Measurements from ENCODE around the gene RASL12. TPM values are rescaled to one million over a fixed set of nuclear protein-coding genes. Genes with fewer than 3 reads are reported as not detected.

The RASL12 gene
- polyA plus RNA-seq, 2 of the 4 experiments (the other 2 are of a cell fraction): 0.08 to 0.34 TPM

DNA sequence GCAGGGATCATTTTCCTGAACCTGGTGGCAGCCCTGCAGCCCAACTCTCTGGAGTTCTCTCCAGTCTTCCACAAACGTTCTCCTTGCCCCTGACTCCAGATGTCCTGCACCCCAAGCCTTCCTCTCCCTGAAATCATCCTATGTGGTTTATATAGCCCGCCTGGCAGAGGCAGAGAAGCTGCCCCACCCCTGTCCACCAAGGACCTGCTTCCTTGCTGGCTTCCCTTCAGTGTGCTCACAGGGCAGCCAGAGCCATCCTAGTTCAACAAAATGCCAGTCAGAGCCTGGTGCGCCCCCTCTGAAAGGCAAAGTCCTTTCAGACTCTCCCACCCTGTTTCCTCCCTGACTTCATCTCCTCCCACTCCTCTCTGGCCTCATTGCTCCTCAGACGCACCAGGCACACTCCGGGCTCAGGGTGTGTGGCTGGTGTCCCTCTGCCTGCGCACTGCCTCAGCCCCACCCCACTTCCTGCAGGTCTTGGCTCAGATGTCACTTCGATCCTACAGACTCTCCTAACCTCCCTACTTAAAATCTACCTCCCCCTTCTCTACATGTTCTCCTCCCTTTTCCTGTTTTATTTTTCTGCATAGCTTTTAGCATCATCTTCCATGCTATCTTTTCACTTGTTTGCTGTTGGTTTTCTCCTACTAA is 14.6 kb upstream of the RASL12 start:
- TF ChIP-seq MAX (IDR thresholded peaks at IDR 0.05) (no peak), HOXB5 (CRISPR knock-in tag; IDR thresholded peaks at IDR 0.05) (no peak), MAFK (IDR thresholded peaks at IDR 0.05; ENCODE audit: partially characterized antibody) (no peak), RARB (CRISPR knock-in tag; IDR thresholded peaks at IDR 0.05) (no peak), MAZ (IDR thresholded peaks at IDR 0.05; ENCODE audit: borderline replicate concordance, low read depth, low read length) (no peak)
- Histone ChIP-seq H3K4me1 (peaks cover 7% of the 10 kb centered on the region; the same call in 1 of the 3 replicates), H3K4me3 (no peak overlapping the region), H3K4me2 (no peak overlapping the region), H3K27ac (no peak overlapping the region), H3K9me3 (no peaks in the 10 kb centered on the region)
- FAIRE-seq: no peak
- ChIA-PET POLR2A (no interaction called here), CTCF (interaction anchor here (0.7 to 32.9 kb wide), 6 partner anchors 19 to 351 kb away, joined by 3 to 1280 read pairs (median 4); partner anchors contain the start of genes MTFMT, RASL12 and SLC51B)
- ATAC-seq: no peak
- DNase-seq (ENCODE audit: low read depth in 1 of 2, low spot score in 1 of 2): no peak
- 64% methylated on average over 7 of the region's 7 CpGs for WGBS (ENCODE audit: missing lambda C conversion rate)

DNA sequence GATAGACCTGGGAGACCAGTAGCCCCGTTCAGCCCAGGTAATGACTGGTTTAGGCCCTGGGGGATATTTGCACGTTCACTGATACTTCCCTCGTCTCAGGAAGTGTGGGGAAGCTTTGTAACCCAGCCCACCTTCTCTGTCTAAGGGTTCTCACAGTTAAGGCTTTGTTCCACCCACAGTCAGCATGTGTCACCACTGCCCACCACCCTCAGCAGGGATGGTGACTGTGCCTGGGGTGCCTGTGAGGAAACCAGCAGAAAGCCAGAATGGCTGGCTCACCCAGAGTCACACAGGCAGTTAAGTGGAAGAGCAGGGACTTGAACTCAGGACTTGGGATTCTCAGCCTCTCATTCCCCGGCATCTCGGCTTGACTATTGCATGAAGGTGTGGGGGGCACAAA is 14.0 kb upstream of the RASL12 start:
- H3K27ac ChIP-seq: no peak overlapping the region
- no peak overlapping the region for H3K4me2 ChIP-seq
- 84% methylated on average over 5 of the region's 5 CpGs for WGBS (ENCODE audit: missing lambda C conversion rate)
- no peaks in the 10 kb centered on the region for H3K9me3 ChIP-seq
- DNase-seq (ENCODE audit: low read depth in 1 of 2, low spot score in 1 of 2) (no peak), ATAC-seq (no peak), FAIRE-seq (no peak)
- peaks cover 7% of the 10 kb centered on the region; the same call in 1 of the 3 replicates for H3K4me1 ChIP-seq
- H3K4me3 ChIP-seq: no peak overlapping the region
- POLR2A ChIA-PET: no interaction called here
- CTCF ChIA-PET: interaction anchor here (1.2 to 32.9 kb wide), 5 partner anchors 19 to 351 kb away, joined by 3 to 1280 read pairs (median 5); partner anchors contain the start of genes MTFMT, RASL12 and SLC51B
- TF ChIP-seq POLR2A (IDR thresholded peaks at IDR 0.05; ENCODE audit: low read length) (no peak), ESRRA (IDR thresholded peaks at IDR 0.05; ENCODE audit: borderline replicate concordance, low read length) (no peak), ZFP36 (IDR thresholded peaks at IDR 0.05; ENCODE audit: borderline replicate concordance, partially characterized antibody) (no peak), TFCP2L1 (CRISPR knock-in tag; IDR thresholded peaks at IDR 0.05) (no peak), RARB (CRISPR knock-in tag; IDR thresholded peaks at IDR 0.05) (no peak), NR3C1 (IDR thresholded peaks at IDR 0.05) (no peak), RCOR1 (IDR thresholded peaks at IDR 0.05; ENCODE audit: low read depth, low read length) (no peak), BHLHE40 (IDR thresholded peaks at IDR 0.05; ENCODE audit: low read depth, low read length) (no peak), TP53 (CRISPR knock-in tag; IDR thresholded peaks at IDR 0.05) (no peak), BCL3 (IDR thresholded peaks at IDR 0.05) (no peak), ZC3H11A (IDR thresholded peaks at IDR 0.05) (no peak), ELK1 (IDR thresholded peaks at IDR 0.05; ENCODE audit: low read depth, low read length) (no peak), KDM5A (IDR thresholded peaks at IDR 0.05) (no peak), JUN (IDR thresholded peaks at IDR 0.05) (no peak), E2F6 (IDR thresholded peaks at IDR 0.05; ENCODE audit: borderline replicate concordance, low read depth) (no peak), FOSB (CRISPR knock-in tag; IDR thresholded peaks at IDR 0.05) (no peak), MYC (IDR thresholded peaks at IDR 0.05; ENCODE audit: borderline replicate concordance, low read length) (no peak), EP300 (IDR thresholded peaks at IDR 0.05) (no peak)
- TF ChIP-seq, protein P1, sequence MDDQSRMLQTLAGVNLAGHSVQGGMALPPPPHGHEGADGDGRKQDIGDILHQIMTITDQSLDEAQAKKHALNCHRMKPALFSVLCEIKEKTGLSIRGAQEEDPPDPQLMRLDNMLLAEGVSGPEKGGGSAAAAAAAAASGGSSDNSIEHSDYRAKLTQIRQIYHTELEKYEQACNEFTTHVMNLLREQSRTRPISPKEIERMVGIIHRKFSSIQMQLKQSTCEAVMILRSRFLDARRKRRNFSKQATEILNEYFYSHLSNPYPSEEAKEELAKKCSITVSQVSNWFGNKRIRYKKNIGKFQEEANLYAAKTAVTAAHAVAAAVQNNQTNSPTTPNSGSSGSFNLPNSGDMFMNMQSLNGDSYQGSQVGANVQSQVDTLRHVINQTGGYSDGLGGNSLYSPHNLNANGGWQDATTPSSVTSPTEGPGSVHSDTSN (IDR thresholded peaks at IDR 0.05): no peak
- TF ChIP-seq, protein P2, sequence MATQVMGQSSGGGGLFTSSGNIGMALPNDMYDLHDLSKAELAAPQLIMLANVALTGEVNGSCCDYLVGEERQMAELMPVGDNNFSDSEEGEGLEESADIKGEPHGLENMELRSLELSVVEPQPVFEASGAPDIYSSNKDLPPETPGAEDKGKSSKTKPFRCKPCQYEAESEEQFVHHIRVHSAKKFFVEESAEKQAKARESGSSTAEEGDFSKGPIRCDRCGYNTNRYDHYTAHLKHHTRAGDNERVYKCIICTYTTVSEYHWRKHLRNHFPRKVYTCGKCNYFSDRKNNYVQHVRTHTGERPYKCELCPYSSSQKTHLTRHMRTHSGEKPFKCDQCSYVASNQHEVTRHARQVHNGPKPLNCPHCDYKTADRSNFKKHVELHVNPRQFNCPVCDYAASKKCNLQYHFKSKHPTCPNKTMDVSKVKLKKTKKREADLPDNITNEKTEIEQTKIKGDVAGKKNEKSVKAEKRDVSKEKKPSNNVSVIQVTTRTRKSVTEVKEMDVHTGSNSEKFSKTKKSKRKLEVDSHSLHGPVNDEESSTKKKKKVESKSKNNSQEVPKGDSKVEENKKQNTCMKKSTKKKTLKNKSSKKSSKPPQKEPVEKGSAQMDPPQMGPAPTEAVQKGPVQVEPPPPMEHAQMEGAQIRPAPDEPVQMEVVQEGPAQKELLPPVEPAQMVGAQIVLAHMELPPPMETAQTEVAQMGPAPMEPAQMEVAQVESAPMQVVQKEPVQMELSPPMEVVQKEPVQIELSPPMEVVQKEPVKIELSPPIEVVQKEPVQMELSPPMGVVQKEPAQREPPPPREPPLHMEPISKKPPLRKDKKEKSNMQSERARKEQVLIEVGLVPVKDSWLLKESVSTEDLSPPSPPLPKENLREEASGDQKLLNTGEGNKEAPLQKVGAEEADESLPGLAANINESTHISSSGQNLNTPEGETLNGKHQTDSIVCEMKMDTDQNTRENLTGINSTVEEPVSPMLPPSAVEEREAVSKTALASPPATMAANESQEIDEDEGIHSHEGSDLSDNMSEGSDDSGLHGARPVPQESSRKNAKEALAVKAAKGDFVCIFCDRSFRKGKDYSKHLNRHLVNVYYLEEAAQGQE (IDR thresholded peaks at IDR 0.05): no peak
